Parathyroid adenoma (tissue), 2 donors: ENCODE measurements around the gene PRDM1.

Experiments used
- H2AFZ ChIP-seq: fragments of 300-600 bp; sonication (generic); one replicate; pipeline ENCODE4 v1.7.0; 2017; ENCODE audit warnings: antibody characterized with exemption, mild to moderate bottlenecking
- H3K27ac ChIP-seq: fragments of 300-600 bp; sonication (generic); one replicate; pipeline ENCODE4 v1.7.0; 2017
- H3K27me3 ChIP-seq: fragments of 300-600 bp; sonication (generic); one replicate; pipeline ENCODE4 v1.7.0; 2017; ENCODE audit warnings: low read length; ENCODE audit not compliant: control insufficient read depth, insufficient read depth
- H3K36me3 ChIP-seq: fragments of 300-600 bp; sonication (generic); one replicate; pipeline ENCODE4 v1.7.0; 2017; ENCODE audit warnings: low read length; ENCODE audit not compliant: control insufficient read depth, insufficient read depth
- H3K4me1 ChIP-seq: fragments of 300-600 bp; sonication (generic); one replicate; pipeline ENCODE4 v1.7.0; 2017; ENCODE audit warnings: control low read depth
- H3K4me2 ChIP-seq: fragments of 300-600 bp; sonication (generic); one replicate; pipeline ENCODE4 v1.7.0; 2017; ENCODE audit warnings: low read length
- H3K4me3 ChIP-seq: fragments of 300-600 bp; sonication (generic); one replicate; pipeline ENCODE4 v1.7.0; 2017; ENCODE audit warnings: low read depth, low read length
- H3K79me2 ChIP-seq: fragments of 300-600 bp; sonication (generic); one replicate; pipeline ENCODE4 v1.7.0; 2017; ENCODE audit warnings: control low read depth
- H3K9ac ChIP-seq: fragments of 300-600 bp; sonication (generic); one replicate; pipeline ENCODE4 v1.7.0; 2017; ENCODE audit warnings: mild to moderate bottlenecking
- H3K9me3 ChIP-seq: fragments of 300-600 bp; sonication (generic); one replicate; pipeline ENCODE4 v1.7.0; 2017; ENCODE audit warnings: low read length; ENCODE audit not compliant: control insufficient read depth
- CTCF ChIP-seq: fragments of 300-600 bp; sonication (generic); IDR thresholded peaks from one replicate; pipeline ENCODE4 v1.7.0; 2017; ENCODE audit warnings: antibody characterized with exemption, mild to moderate bottlenecking
- donor health status: primary hyperparathyroidism.

PRDM1 gene

GRCh38 chr6:106141441-106142237 is 55.5 kb downstream of the PRDM1 start:
- Histone ChIP-seq H3K9ac (no peak overlapping the region), H2AFZ (no peak overlapping the region), H3K4me3 (no peak overlapping the region), H3K4me1 (no peaks in the 10 kb centered on the region), H3K27ac (no peak overlapping the region), H3K9me3 (no peaks in the 10 kb centered on the region), H3K4me2 (no peak overlapping the region), H3K36me3 (no peaks in the 10 kb centered on the region), H3K79me2 (no peaks in the 10 kb centered on the region), H3K27me3 (no peaks in the 10 kb centered on the region)
- no peak for TF ChIP-seq CTCF

- no peaks in the 10 kb centered on the region for H3K27me3 ChIP-seq
- H3K4me2 ChIP-seq = no peak overlapping the region
- H3K4me3 ChIP-seq = no peak overlapping the region
- H3K36me3 ChIP-seq = no peaks in the 10 kb centered on the region
- H3K9me3 ChIP-seq = no peaks in the 10 kb centered on the region
- H3K79me2 ChIP-seq = no peaks in the 10 kb centered on the region
- no peak overlapping the region for H3K27ac ChIP-seq
- no peak overlapping the region for H3K9ac ChIP-seq
- no peak overlapping the region for H2AFZ ChIP-seq
- no peaks in the 10 kb centered on the region for H3K4me1 ChIP-seq
- no peak for TF ChIP-seq CTCF
Observed at GRCh38 chr6:106142876-106143431, 56.8 kb downstream of the PRDM1 start.

- Histone ChIP-seq H3K4me3 (no peak overlapping the region), H3K9me3 (no peaks in the 10 kb centered on the region)
- TF ChIP-seq CTCF = no peak
Observed at GRCh38 chr6:106143665-106144064, 57.5 kb downstream of the PRDM1 start.

GRCh38 chr6:106145144-106145543 is 59.0 kb downstream of the PRDM1 start:
- H3K4me2 ChIP-seq = no peak overlapping the region
- no peak overlapping the region for H3K9ac ChIP-seq
- H3K4me3 ChIP-seq = no peak overlapping the region
- no peak overlapping the region for H2AFZ ChIP-seq
- H3K27me3 ChIP-seq = no peaks in the 10 kb centered on the region
- H3K36me3 ChIP-seq = no peaks in the 10 kb centered on the region
- no peaks in the 10 kb centered on the region for H3K79me2 ChIP-seq
- no peak for TF ChIP-seq CTCF
- H3K27ac ChIP-seq = no peak overlapping the region
- no peaks in the 10 kb centered on the region for H3K9me3 ChIP-seq
- no peaks in the 10 kb centered on the region for H3K4me1 ChIP-seq

More at GRCh38 chr6:106143665-106144064, 57.5 kb downstream of the PRDM1 start:
- no peak overlapping the region for H3K9ac ChIP-seq
- H3K4me1 ChIP-seq = no peaks in the 10 kb centered on the region
- H3K27me3 ChIP-seq = no peaks in the 10 kb centered on the region
- no peak overlapping the region for H3K4me2 ChIP-seq
- H3K36me3 ChIP-seq = no peaks in the 10 kb centered on the region
- H2AFZ ChIP-seq = no peak overlapping the region
- H3K27ac ChIP-seq = no peak overlapping the region
- H3K79me2 ChIP-seq = no peaks in the 10 kb centered on the region
